ENCODE results near the gene EFHD2.
"Not testable (repeated sequence)": the region's sequence is repeated elsewhere in the genome, so short reads cannot be mapped to it uniquely, and the experiment has no call there.

The EFHD2 gene

DNA sequence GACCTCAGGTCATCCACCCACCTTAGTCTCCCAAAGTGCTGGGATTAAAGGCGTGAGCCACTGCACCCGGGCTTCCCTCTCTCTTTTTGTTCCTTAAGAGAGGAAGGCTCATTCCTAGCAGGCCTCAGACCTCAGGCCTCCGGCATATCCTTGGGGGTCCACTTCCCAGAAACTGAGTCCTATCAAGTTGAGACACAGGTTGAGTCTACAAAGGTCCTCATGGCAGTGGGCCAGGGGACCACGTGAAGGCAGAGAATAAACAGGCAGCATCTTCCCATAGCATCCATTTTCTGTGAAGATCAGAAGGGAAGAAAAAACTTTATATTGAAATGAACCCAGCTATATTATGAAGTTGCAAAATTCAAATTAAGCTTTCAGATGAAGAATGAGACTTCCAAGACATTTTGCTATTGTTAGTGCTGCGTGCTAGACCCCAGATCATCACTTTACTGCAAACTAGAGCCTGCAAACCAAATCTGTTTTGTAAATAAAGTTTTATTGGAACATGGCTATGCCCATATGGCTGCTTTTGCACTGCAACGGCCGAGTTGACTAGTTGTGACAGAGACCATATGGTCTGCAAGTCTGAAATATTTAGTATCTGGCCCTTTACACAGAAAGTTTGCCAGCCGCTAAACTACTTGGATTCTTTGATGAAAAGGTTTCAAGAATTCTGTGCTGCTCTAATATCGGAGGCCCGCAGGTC is 43.3 kb downstream of the EFHD2 start:
- DNase-seq (ENCODE audit: low read depth), result no peak

DNA sequence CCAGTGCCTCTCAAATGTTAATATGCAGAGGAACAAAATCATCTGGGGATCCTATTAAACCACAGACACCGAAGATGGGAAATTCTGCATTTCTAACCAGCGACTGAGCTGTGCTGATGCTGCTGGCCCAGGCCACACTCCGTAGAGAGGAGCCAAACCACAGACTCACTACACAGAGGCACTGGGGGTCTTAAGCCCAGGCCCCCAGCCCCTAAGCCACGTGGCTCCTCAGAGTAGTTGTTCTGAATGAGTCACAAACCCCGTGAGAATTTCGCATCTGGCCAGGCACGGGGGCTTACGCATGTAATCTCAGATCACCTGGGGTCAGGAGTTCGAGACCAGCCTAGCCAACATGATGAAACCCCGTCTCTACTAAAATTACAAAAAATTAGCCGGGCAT is 44.0 kb downstream of the EFHD2 start:
- DNase-seq (ENCODE audit: low read depth), result no peak

DNA sequence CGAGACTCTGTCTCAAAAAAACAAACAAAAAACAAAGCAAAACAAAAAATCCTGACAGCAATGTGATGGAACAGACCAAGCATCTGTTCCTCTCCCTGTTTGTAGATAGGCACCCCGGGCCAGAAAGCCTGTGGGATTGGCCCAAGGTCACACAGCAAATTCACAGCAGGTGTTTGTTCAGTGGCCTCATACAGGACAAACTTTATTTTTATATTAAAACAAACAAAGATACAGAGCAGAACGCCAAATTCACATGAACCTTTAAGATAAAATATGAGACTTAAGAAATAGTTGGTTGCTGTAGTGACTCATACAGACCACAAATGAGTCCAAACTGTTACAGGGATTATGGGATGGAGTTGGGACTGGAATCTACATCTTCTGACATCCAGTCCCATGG is 44.6 kb downstream of the EFHD2 start:
- no peak for DNase-seq (ENCODE audit: low read depth)

DNA sequence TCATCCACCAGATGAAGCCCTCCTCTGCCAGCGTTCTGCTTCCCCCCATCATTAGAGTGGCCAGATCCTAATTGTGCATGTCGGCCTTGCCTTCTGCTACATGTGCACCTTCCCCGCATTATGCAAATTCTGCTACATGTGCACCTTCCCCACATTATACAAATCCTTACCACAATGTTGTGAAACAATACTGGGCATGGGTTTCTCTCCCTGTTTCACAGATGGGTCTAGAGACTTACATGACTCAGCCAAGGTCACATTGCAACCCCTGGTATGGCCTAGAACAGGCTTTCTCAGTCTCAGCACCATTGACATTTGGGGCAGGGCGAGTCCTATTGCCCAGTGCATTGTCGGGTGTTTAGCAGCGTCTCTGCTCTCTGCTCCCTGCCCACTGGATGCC is 45.8 kb downstream of the EFHD2 start:
- no peak for DNase-seq (ENCODE audit: low read depth)

DNA sequence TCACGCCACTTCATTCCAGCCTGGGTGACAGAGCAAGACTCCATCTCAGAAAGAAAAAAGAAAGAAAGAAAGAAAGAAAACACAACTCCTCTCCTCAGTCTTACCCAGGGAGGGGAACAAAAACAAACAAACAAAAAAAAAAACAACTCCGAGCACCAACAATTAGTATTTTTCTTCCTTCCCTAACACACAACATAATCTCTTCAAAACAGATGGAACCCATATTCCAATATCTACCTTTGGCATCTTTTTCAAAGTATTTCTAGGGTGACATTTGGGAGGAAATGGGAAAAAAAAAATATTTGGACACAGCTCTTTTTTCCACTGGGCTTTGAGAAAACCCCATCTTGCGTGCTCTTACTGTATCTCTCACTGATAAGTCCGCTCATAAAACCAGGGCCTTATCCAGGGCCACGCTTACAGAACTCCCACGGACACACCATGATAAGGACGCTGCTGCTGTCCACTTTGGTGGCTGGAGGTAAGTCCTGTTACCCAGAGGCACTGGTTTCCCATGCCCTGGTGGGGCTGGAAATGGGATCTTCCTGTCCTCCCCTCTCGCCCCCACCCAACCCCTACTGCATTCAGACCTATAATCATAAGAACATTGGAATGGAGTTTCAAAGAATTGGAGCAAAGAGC is 46.7 kb downstream of the EFHD2 start, which contains the start of gene CELA2A:
CELA2A (plus strand) TSS at position 420 of the 642 bp plus-strand sequence; CDS start at position 442, 22 bp downstream.
- DNase-seq (ENCODE audit: low read depth), result no peak

DNA sequence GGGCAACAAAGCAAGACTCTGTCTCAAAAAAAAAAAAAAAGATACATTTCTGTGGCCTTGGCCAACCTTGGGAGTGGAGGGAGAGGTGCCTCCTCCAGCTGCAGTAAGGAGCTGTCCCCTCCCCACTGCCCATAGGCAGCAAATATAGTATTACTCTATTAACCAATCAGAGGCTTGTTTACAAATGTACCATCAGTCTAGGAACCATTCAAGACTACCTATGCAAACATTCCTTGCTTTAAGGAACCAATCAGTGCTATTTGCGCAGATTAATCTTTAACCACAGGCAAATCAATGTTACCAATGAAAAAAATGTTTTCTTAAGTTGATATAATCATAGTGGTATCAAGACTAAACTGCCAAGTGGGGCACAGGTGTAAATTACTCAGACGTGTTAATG is 47.9 kb downstream of the EFHD2 start:
- DNase-seq (ENCODE audit: low read depth), result no peak

DNA sequence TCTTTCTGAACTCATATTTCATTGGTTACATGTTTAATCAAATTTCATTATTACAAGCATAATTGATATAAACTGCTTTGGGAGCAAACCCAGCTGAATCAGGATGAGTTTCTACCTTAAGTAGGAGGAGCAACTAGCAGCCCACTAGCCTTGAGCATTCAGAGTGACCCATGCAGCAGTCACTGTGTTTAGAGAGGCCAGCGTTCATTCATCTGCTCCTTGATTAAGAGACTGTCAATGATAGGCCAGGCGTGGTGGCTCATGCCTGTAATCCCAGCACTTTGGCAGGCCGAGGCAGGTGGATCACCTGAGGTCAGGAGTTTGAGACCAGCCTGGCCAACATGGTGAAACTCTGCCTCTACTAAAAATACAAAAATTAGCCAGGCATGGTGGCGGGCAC is 48.7 kb downstream of the EFHD2 start:
- DNase-seq (ENCODE audit: low read depth), result not testable (repeated sequence)

DNA sequence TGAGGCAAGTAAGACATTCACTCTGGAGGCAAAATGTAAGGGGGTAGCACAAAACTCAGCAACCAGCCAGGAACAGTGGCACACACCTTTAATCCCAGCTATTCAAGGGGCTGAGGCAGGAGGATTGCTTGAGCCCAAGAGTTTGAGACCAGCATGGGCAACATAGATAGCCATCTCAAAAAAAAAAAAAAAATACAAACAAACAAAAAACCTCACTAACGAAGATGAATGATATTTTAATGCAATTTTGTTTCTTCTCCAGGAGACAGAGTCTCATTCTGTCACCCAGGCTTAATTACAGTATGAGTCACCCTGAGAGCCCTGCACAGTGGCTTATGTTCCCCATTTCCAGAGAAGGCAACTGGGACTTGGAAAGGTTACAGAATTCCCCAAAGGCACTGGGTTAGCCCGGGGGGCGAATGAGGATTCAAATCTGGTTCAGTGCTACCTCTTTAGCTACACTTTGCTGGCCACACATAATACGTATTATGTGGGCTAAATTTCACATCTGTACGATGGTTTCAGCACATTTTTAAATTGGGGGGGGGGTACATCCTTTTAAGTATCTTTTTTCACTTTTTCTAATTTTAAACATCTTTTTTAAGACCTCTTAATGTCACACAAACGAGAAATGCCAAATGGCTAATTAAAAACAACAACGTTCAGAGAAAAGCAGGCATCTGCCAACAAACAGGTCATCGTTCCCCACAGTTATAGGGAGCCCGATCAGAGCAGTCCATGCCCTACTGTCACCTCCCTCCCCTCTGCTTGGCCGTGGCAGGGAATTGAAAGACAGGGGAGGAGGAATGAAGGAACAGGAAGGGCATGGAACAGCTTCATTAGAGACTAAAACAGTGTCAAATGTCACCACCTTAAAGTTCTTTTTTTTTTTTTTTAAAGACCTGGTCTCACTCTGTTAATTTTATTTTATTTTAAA is 50.4 kb downstream of the EFHD2 start:
- DNase-seq (ENCODE audit: low read depth), result no peak

DNA sequence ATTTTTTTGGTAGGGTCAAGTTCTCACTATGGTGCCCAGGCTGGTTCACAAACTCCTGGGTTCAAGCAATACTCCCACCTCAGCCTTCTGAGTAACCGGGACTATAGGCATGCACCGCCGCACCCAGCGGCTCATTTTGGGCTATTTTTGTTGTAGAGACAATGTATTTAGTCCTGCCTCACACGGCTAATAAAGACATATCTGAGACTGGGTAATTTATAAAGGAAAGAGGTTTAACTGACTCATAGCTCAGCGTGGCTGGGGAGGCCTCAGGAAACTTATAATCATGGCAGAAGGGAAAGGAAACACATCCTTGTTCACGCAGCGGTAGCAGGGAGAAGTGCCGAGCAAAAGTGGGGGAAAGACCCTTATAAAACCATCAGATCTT is 51.0 kb downstream of the EFHD2 start:
- no peak for DNase-seq (ENCODE audit: low read depth)

DNA sequence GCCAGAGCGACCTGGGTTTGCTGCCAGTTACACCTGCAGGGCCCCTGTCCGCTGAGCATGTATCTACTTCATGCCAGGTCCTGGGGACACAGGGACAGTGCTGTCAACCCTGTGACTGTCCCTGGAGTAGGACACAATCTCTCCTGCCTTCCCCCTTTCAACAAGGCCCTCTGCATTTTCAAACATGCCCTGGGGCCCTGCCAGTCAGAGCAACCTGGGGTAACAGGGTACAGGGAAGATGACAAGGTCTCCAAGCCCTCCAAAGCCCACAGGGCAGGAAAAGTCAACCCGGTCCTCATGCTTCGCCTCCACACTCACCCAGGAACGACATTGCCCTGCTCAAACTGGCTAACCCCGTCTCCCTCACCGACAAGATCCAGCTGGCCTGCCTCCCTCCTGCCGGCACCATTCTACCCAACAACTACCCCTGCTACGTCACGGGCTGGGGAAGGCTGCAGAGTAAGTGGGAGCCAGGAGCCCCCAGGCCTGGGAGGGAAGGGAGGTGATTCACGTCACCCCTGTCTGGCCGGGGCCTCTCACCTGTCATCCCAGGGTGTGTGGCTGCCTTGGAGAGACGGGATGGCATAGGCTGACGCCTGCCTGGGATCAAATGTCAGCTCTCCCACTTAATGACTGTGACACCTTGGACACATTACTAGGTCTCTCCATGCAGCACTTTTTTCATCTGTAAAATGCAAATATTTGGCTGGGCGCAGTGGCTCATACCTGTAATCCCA is 53.5 kb downstream of the EFHD2 start:
- DNase-seq (ENCODE audit: low read depth), result not testable (repeated sequence)

DNA sequence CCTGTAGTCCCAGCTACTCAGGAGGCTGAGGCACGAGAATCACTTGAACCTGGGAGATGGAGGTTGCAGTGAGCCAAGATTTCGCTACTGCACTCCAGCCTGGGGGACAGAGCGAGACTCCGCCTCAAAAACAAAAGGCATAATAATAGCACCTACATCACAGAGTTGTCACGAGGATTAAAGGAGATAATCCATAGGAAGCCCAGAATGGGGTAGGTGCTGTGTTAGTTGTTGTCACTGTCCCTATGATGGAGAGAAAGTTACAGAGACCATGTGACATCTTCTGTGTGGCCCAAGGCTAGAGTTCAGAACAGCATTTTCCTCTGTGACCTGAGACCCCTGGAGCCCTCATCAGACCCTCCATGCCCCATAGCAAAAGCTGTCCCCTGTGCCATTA is 54.2 kb downstream of the EFHD2 start:
- DNase-seq (ENCODE audit: low read depth), result not testable (repeated sequence)

DNA sequence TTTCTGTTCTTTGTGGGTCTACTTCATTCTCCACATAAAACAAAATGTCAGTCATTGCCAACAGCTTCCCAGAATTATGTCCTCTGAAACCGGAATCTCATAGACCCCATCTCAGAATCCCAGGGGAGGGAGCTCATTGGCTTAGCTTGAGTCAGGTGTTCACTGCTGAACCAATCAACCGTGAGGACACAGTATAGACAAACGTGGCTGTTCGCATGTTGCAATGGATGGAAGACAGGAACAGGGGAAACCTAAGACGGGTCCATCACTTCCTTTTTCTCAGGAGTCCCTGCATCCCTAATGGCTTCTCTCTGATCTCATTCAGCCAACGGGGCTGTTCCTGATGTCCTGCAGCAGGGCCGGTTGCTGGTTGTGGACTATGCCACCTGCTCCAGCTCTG is 56.0 kb downstream of the EFHD2 start:
- no peak for DNase-seq (ENCODE audit: low read depth)

DNA sequence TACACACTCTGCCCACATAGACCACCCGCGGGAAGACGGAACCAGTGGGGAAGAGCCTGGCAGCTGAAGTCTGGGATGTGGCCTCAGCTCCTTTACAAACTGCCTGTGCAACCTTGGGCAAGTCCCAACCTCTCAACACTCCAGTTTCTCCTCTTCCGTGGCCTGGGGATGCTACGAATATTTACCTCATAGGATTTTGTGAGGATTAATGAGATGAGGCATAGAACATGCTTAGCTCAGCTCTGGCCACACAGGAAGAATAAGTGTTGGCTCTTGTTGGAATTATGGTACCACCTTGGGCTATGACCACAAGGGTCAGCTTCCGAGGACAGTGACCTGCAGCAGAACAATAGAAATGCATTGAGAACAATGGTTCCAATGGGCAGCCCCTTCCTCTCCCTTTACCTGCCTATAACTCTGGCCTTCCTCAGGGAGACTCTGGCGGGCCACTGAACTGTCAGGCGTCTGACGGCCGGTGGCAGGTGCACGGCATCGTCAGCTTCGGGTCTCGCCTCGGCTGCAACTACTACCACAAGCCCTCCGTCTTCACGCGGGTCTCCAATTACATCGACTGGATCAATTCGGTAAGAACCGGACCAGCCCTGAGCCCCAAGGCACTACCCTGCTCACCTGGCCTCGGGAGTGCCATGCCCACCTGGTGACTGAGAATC is 57.4 kb downstream of the EFHD2 start:
- not testable (repeated sequence) for DNase-seq (ENCODE audit: low read depth)

DNA sequence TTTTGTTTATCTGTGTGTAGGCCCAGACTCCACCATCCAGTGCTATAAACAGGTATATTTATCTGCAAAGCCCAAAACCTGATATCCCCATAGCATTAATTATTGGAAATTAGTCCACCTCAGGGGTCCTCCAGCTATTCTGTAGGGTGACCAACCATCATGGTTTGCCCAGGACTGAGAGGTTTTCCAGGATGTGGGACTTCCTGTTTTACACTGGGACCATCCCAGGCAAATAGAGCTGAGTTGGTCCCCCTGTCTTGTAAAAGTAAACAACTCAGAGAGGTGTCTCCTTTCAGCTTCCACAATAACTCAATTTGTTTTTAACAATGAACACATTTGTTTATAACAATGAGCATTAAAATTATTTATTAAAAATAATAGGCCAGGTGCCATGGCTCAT is 58.5 kb downstream of the EFHD2 start:
- no peak for DNase-seq (ENCODE audit: low read depth)

DNA sequence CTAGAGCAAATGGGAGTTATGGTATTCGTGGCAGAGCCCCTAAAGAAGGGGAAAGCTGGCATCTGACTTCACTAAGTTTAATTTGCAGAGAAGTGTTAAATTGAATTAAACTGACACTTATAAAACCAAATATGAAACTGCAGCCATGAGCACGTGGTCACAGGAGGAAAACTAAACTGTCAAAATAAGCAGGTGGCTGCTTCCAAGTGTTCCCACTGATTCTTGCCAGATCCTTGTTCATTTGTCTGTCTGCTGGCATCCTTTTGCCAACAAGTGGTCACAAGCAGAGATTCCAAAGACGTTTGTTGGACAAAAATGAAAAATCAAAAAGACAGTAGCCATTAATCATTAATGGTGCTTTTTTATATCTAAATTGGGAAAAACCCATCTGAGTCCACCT is 59.7 kb downstream of the EFHD2 start:
- no peak for DNase-seq (ENCODE audit: low read depth)

DNA sequence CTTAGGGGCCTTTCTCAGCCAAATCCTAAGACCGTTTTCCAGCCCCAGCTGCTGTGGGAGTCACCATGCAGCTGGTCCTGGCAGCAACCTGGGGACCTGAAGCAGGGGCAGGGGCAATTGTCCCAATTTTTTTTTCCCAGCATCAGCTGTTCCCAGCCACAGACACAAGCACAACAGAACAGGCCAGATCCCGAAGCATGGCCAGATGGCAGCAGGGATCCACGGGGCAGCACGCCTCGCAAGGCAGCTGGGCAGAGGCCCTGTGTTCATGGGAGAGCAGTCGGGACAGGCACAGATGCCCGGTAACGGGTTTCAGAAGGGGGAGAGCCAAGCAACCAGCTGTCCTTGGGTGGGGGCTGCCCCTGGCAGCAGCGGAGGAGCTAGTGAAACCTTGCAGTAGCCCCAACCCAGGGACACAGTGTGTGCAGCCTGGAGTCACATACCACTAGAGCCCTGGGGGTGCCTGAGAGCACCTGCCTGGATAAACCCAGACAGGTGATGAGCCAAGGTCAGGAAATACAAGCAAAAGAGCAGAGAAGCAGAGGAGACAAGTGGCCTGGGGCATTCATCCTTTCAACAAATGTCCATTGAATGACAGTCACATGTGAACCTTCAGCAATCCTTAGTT is 60.2 kb downstream of the EFHD2 start:
- not testable (repeated sequence) for DNase-seq (ENCODE audit: low read depth)

DNA sequence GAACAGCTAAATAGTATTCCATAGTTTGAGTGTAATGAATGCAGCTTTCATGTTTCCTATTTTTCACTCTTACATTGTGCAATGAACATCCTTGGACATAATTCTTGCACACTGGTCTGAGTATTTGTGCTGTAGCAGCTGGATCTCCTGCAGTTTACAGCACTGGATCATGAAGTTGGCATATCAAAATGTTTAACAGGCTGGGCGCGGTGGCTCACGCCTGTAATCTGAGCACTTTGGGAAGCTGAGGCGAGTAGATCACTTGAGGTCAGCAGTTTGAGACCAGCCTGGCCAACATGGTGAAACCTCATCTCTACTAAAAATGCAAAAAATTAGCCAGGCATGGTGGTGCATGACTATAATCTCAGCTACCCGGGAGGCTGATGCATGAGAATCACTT is 61.4 kb downstream of the EFHD2 start:
- not testable (repeated sequence) for DNase-seq (ENCODE audit: low read depth)

DNA sequence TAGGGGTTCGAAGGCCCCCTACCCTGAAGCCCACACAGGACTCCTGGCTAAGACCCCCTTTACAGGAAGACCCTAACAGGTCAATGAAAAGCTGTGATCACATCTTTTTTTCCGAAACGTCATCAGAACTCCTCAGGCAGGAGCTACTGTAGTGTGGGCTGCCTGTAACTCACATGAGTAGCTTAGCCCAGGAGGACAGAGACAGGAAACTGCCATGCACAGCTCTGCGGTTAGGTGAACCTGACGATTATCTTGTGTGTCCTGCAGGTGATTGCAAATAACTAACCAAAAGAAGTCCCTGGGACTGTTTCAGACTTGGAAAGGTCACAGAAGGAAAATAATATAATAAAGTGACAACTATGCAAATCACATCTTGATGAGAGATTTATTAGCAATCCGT is 62.0 kb downstream of the EFHD2 start:
- DNase-seq (ENCODE audit: low read depth), result not testable (repeated sequence)

DNA sequence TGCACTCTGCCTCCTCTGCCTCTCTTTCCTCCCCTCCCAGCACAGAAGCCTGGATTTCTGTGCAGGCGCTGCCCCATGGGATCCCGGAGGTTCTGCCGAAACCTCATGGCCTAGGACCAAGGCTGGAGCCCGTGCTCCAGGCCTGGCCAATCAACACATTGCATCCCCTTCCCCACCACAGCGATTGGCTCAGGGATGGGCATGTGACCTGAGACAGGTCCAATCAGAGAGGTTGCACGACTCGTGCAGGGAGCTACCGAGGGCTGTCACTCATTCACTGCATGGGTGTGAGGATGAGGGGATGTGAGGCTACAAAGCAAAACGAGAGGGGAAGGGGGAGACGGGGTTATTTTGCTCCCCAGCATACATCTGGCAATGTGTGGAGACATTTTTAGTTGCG is 62.9 kb downstream of the EFHD2 start:
- no peak for DNase-seq (ENCODE audit: low read depth)

DNA sequence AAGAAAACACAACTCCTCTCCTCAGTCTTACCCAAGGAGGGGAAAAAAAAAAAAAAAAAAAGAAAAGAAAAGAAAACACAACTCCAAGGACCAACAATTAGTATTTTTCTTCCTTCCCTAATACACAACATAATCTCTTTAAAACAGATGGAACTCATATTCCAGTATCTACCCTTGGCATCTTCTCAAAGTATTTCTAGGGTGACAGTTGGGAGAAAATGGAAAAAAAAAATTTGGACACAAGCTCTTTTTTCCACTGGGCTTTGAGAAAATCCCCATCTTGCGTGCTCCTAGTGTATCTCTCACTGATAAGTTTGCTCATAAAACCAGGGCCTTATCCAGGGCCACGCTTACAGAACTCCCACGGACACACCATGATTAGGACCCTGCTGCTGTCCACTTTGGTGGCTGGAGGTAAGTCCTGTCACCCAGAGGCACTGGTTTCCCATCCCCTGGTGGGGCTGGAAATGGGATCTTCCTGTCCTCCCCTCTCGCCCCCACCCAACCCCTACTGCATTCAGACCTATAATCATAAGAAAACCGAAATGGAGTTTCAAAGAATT is 66.1 kb downstream of the EFHD2 start, which contains the start of gene CELA2B:
CELA2B (plus strand) TSS at position 353 of the 563 bp plus-strand sequence; CDS start at position 375, 22 bp downstream.
- DNase-seq (ENCODE audit: low read depth), result no peak
